Measurements from ENCODE around the gene PLCL2.

GRCh38 chr3:16936233-16936632 lies 51.5 kb downstream of the PLCL2 start:
- TF ChIP-seq POLR2A (IDR thresholded peaks at IDR 0.05; ENCODE audit: extremely low read depth, insufficient read length): no peak
- TF ChIP-seq CTCF (IDR thresholded peaks at IDR 0.05; ENCODE audit: low read depth, low read length): no peak

Data from NB4 (cell line).